GM12801 (cell line): ENCODE data around the gene CLEC3B.

Experiments
- TF ChIP-seq, protein P1 (sequence below): IDR thresholded peaks from one replicate; pipeline ENCODE4 v1.5.1; 2011; ENCODE audit warnings: control low read depth; ENCODE audit not compliant: insufficient read length; ENCODE audit errors: extremely low read depth

Gene CLEC3B

DNA sequence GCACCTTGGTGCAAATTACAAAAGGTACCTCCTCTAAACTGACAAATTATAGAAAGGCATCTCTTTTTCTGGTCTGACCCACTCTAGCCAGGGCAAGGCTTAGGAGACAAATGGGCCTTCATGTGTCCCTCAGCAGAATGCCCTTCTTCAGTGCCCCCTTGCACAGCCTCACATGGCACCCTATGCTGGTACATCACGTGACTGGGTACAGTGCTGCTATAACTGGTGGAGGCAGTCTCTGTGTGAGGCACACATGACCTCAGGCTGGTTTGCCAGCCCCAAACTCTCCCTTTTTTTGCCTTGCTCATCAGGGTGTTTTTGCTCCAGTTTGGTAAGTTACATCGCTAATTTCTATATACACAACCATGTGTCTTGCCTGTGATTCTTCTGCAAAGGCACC, 3.1 kb downstream of the CLEC3B start:
- TF ChIP-seq, protein P1, sequence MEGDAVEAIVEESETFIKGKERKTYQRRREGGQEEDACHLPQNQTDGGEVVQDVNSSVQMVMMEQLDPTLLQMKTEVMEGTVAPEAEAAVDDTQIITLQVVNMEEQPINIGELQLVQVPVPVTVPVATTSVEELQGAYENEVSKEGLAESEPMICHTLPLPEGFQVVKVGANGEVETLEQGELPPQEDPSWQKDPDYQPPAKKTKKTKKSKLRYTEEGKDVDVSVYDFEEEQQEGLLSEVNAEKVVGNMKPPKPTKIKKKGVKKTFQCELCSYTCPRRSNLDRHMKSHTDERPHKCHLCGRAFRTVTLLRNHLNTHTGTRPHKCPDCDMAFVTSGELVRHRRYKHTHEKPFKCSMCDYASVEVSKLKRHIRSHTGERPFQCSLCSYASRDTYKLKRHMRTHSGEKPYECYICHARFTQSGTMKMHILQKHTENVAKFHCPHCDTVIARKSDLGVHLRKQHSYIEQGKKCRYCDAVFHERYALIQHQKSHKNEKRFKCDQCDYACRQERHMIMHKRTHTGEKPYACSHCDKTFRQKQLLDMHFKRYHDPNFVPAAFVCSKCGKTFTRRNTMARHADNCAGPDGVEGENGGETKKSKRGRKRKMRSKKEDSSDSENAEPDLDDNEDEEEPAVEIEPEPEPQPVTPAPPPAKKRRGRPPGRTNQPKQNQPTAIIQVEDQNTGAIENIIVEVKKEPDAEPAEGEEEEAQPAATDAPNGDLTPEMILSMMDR, result no peak

DNA sequence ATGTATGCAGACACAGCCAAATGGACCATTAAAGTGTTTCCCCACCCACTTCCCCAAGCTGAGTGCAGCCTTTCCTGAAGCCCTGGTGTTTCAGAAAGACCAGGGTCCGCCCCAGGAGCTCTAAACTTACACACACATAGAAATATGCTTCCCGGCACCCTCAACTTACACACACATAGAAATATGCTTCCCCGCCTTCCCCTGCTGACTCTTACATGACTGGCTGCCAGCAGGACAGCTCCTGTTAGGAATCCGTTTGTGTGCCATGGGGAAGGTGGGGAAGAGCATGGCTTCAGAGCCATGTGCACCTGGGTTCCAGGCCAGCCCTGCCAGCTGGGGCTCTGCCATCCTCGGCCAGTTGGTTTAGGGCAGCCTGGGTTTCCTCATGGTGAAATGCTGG, 3.6 kb downstream of the CLEC3B start:
- TF ChIP-seq, protein P1, result no peak

DNA sequence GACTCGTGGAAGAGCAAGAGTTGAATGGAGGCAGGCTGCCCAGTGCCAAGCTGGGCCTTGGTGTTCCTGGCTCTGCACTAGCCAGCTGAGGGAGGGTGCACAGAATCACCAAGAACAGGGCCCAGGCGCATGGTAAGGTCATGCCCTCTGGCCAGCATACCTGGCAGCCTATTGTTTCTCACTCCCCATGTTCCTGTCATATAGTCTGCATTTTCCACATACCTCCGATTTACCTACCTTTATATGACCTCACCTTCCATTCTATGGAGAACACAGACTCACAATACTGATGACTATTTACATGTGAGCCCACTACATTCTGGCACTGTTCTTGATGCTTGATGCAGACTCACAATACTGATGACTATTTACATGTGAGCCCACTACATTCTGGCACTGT, 5.4 kb downstream of the CLEC3B start:
- TF ChIP-seq, protein P1, result no peak

DNA sequence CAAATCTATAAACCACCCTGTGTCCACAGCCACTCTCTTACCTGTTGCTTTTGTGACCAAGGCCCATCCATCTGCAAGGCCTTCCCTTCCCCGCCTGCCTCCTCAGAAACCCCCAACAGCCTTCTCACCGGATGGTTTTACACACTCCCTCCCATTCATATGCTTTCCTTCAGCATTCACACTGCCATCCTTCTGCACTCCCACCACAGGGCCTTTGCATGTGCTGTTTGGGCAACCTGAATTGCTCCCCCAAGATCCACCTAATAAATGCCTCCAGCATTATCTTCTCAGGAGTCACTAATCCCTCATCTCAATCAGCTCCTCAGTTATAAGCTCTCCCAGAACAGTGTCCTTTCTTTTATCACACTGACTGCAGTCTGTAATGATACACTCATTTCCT, 6.0 kb downstream of the CLEC3B start:
- TF ChIP-seq, protein P1, result no peak

DNA sequence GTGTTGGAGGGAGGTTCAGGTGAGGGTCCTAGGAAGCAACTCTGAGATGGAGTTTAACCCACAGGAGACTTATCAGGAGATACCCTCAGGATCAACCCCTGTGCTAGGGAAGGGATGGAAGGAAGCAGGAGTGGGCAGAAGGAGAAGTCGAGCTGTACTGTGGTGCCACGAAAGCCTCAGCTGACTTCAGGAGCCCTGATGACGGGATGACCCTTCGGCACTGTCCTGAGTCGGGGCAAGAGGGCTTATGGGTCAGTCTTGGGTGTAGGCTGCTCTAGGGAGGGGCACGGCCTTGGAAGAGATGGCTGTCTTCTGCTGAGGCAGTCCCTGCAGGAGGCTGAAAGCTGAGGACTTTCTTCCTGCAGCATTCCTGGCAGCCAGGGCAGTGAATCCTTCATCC, 7.7 kb downstream of the CLEC3B start:
- TF ChIP-seq, protein P1, result no peak

DNA sequence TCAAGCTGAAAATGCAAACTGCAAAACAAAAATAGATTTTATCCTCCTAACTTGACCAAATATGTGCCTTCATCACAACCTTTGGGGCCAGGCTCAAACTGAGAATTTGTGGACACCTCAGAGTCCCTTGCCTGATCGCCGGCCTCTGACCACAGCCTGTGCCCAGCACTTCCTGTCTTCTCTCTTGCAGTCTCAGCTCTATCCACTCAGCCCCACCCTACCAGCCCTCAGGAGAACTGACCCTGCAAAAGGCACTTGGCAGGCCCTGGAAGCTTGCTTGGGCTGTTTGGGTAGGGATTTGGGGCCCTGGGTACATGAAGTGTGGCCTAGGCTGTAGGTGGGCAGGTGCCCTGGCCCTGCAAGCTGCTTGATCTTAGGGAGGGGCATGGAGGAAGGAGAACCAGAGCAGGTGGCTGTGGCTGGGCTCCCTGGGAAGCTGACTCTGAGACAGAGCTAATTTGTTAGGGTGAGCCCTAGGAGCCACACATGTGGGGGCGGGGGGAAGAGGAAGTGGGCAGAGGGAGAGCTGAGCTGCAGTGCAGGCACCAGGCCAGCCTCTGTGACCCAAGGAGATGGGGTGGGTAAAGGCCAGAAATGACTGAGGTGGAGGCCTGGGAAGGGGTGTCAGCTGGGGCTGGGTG, 8.6 kb downstream of the CLEC3B start:
- TF ChIP-seq, protein P1, result no peak

DNA sequence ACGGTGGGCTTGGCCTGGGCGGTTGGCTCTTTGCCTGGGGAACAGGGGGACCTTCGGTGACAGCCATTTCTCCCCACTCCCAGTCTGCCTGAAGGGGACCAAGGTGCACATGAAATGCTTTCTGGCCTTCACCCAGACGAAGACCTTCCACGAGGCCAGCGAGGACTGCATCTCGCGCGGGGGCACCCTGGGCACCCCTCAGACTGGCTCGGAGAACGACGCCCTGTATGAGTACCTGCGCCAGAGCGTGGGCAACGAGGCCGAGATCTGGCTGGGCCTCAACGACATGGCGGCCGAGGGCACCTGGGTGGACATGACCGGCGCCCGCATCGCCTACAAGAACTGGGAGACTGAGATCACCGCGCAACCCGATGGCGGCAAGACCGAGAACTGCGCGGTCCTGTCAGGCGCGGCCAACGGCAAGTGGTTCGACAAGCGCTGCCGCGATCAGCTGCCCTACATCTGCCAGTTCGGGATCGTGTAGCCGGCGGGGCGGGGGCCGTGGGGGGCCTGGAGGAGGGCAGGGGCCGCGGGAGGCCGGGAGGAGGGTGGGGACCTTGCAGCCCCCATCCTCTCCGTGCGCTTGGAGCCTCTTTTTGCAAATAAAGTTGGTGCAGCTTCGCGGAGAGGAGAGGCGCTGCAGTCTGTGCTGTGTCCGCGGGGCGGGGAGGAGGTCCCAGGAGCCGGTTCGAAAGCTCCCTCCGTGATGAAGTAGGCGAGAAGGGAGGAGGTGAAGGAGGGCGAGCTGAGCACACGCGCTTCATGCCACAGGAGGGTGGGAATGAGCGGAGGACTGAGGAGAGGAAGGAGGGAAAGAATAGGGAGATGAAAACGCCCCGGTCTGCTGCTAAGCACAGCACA, 9.6 kb downstream of the CLEC3B start:
- TF ChIP-seq, protein P1, result no peak
